Neuron (in vitro differentiated cells): ENCODE results near the gene SSB.

Source experiments
- H2AFZ ChIP-seq: one replicate; pipeline ENCODE4 v1.6.1; 2013; ENCODE audit warnings: low read depth, mild to moderate bottlenecking, inconsistent platforms, low read length, moderate library complexity
- H3K27me3 ChIP-seq: one replicate; pipeline ENCODE4 v1.6.1; 2013; ENCODE audit warnings: low read length; ENCODE audit not compliant: insufficient read depth
- H3K36me3 ChIP-seq: one replicate; pipeline ENCODE4 v1.6.1; 2013; ENCODE audit warnings: low read length; ENCODE audit not compliant: insufficient read depth
- H3K4me1 ChIP-seq: one replicate; pipeline ENCODE4 v1.6.1; 2013; ENCODE audit warnings: low read length; ENCODE audit not compliant: insufficient read depth
- H3K4me3 ChIP-seq: 2 replicates; pipeline ENCODE4 v1.5.1; 2013; ENCODE audit warnings: mild to moderate bottlenecking, low read length, moderate library complexity
- H3K9me3 ChIP-seq: one replicate; pipeline ENCODE4 v1.6.1; 2013; ENCODE audit warnings: low read length

Gene SSB

GRCh38 chr2:169768262-169768995, 30.2 kb upstream of the SSB start:
- no peak overlapping the region for H2AFZ ChIP-seq
- H3K9me3 ChIP-seq, result peaks cover 8% of the 10 kb centered on the region
- no peaks in the 10 kb centered on the region for H3K4me1 ChIP-seq
- H3K4me3 ChIP-seq, result no peak overlapping the region
- peaks cover 9% of the 10 kb centered on the region for H3K36me3 ChIP-seq
- H3K27me3 ChIP-seq, result no peaks in the 10 kb centered on the region

GRCh38 chr2:169771021-169771420, 27.6 kb upstream of the SSB start:
- H2AFZ ChIP-seq, result no peak overlapping the region
- H3K9me3 ChIP-seq, result peaks cover 8% of the 10 kb centered on the region

GRCh38 chr2:169771612-169772011, 27.1 kb upstream of the SSB start:
- no peak overlapping the region for H2AFZ ChIP-seq
- H3K9me3 ChIP-seq, result peaks cover 8% of the 10 kb centered on the region
- H3K4me1 ChIP-seq, result no peaks in the 10 kb centered on the region
- no peaks in the 10 kb centered on the region for H3K27me3 ChIP-seq
- H3K36me3 ChIP-seq, result peaks cover 9% of the 10 kb centered on the region
- H3K4me3 ChIP-seq, result no peak overlapping the region

More at GRCh38 chr2:169771021-169771420, 27.6 kb upstream of the SSB start:
- Histone ChIP-seq H3K27me3 (no peaks in the 10 kb centered on the region), H3K36me3 (peaks cover 9% of the 10 kb centered on the region), H3K4me3 (no peak overlapping the region), H3K4me1 (no peaks in the 10 kb centered on the region)

GRCh38 chr2:169772651-169773050, 26.0 kb upstream of the SSB start:
- Histone ChIP-seq H3K27me3 (no peaks in the 10 kb centered on the region), H3K36me3 (peaks cover 5% of the 10 kb centered on the region), H2AFZ (no peak overlapping the region), H3K4me3 (no peak overlapping the region), H3K9me3 (peaks cover 4% of the 10 kb centered on the region), H3K4me1 (no peaks in the 10 kb centered on the region)

GRCh38 chr2:169775354-169775753, 23.3 kb upstream of the SSB start:
- Histone ChIP-seq H3K9me3 (no peaks in the 10 kb centered on the region), H3K4me1 (no peaks in the 10 kb centered on the region), H3K36me3 (peaks cover 4% of the 10 kb centered on the region)

GRCh38 chr2:169775765-169776164, 22.9 kb upstream of the SSB start:
- no peak overlapping the region for H3K4me3 ChIP-seq
- H3K27me3 ChIP-seq, result no peaks in the 10 kb centered on the region
- H3K9me3 ChIP-seq, result no peaks in the 10 kb centered on the region
- no peak overlapping the region for H2AFZ ChIP-seq
- H3K4me1 ChIP-seq, result no peaks in the 10 kb centered on the region
- peaks cover 4% of the 10 kb centered on the region for H3K36me3 ChIP-seq

More at GRCh38 chr2:169775354-169775753, 23.3 kb upstream of the SSB start:
- no peak overlapping the region for H3K4me3 ChIP-seq
- no peak overlapping the region for H2AFZ ChIP-seq
- H3K27me3 ChIP-seq, result no peaks in the 10 kb centered on the region

GRCh38 chr2:169776252-169776761, 22.4 kb upstream of the SSB start:
- H3K9me3 ChIP-seq, result no peaks in the 10 kb centered on the region
- peaks cover 4% of the 10 kb centered on the region for H3K36me3 ChIP-seq
- H3K27me3 ChIP-seq, result no peaks in the 10 kb centered on the region
- H3K4me3 ChIP-seq, result no peak overlapping the region
- H2AFZ ChIP-seq, result no peak overlapping the region
- no peaks in the 10 kb centered on the region for H3K4me1 ChIP-seq

GRCh38 chr2:169778446-169778845, 20.2 kb upstream of the SSB start:
- H3K4me3 ChIP-seq, result no peak overlapping the region
- peaks cover 4% of the 10 kb centered on the region for H3K36me3 ChIP-seq
- H3K4me1 ChIP-seq, result no peaks in the 10 kb centered on the region
- H2AFZ ChIP-seq, result no peak overlapping the region
- H3K27me3 ChIP-seq, result no peaks in the 10 kb centered on the region
- no peaks in the 10 kb centered on the region for H3K9me3 ChIP-seq

- H3K4me3 ChIP-seq, result no peak overlapping the region
- no peaks in the 10 kb centered on the region for H3K9me3 ChIP-seq
- H3K4me1 ChIP-seq, result no peaks in the 10 kb centered on the region
- no peaks in the 10 kb centered on the region for H3K27me3 ChIP-seq
- no peak overlapping the region for H2AFZ ChIP-seq
- peaks cover 4% of the 10 kb centered on the region for H3K36me3 ChIP-seq
Measured at GRCh38 chr2:169781249-169782013, 17.2 kb upstream of the SSB start.

- H3K27me3 ChIP-seq, result no peaks in the 10 kb centered on the region
- no peak overlapping the region for H2AFZ ChIP-seq
- H3K9me3 ChIP-seq, result no peaks in the 10 kb centered on the region
- no peak overlapping the region for H3K4me3 ChIP-seq
- H3K4me1 ChIP-seq, result no peaks in the 10 kb centered on the region
- peaks cover 4% of the 10 kb centered on the region for H3K36me3 ChIP-seq
Measured at GRCh38 chr2:169782513-169782912, 16.2 kb upstream of the SSB start.

GRCh38 chr2:169790581-169790980, 8.1 kb upstream of the SSB start:
- peaks cover 3% of the 10 kb centered on the region for H3K36me3 ChIP-seq
- H3K4me1 ChIP-seq, result no peaks in the 10 kb centered on the region
- H3K27me3 ChIP-seq, result no peaks in the 10 kb centered on the region
- peaks cover 4% of the 10 kb centered on the region for H3K9me3 ChIP-seq
- no peak overlapping the region for H2AFZ ChIP-seq
- H3K4me3 ChIP-seq, result no peak overlapping the region

GRCh38 chr2:169795181-169795580, 3.5 kb upstream of the SSB start:
- Histone ChIP-seq H3K9me3 (peaks cover 4% of the 10 kb centered on the region), H3K36me3 (no peaks in the 10 kb centered on the region), H2AFZ (no peak overlapping the region), H3K4me3 (no peak overlapping the region), H3K27me3 (no peaks in the 10 kb centered on the region), H3K4me1 (peaks cover 9% of the 10 kb centered on the region)

- Histone ChIP-seq H3K4me3 (no peak overlapping the region), H2AFZ (no peak overlapping the region), H3K4me1 (peaks cover 9% of the 10 kb centered on the region)
Measured at GRCh38 chr2:169796441-169796840, 2.2 kb upstream of the SSB start.

More at GRCh38 chr2:169796441-169796840, 2.2 kb upstream of the SSB start:
- peaks cover 4% of the 10 kb centered on the region for H3K36me3 ChIP-seq
- no peaks in the 10 kb centered on the region for H3K27me3 ChIP-seq
- H3K9me3 ChIP-seq, result peaks cover 4% of the 10 kb centered on the region
